AG08396 (cell line): Measurements from ENCODE around the gene PIP5K1B.

Experiments
- DNase-seq: peaks from one replicate; pipeline ENCODE4 v3.0.0; 2012; ENCODE audit warnings: low spot score, mixed read lengths

Gene PIP5K1B

GRCh38 chr9:68777070-68777763, 72.2 kb downstream of the PIP5K1B start:
- DNase-seq: no peak

GRCh38 chr9:68778635-68779034, 73.6 kb downstream of the PIP5K1B start:
- no peak for DNase-seq

- peak; percentile 96 for DNase-seq
Measured at GRCh38 chr9:68779558-68780379, 74.7 kb downstream of the PIP5K1B start.

- DNase-seq: no peak
Measured at GRCh38 chr9:68780380-68780712, 75.3 kb downstream of the PIP5K1B start.

- no peak for DNase-seq
Measured at GRCh38 chr9:68780720-68781119, 75.7 kb downstream of the PIP5K1B start.

- DNase-seq: no peak
Measured at GRCh38 chr9:68781928-68782327, 76.9 kb downstream of the PIP5K1B start.

GRCh38 chr9:68782546-68782945, 77.5 kb downstream of the PIP5K1B start:
- no peak for DNase-seq

GRCh38 chr9:68785965-68786364, 80.9 kb downstream of the PIP5K1B start:
- DNase-seq: no peak

GRCh38 chr9:68791169-68791568, 86.1 kb downstream of the PIP5K1B start:
- no peak for DNase-seq

- DNase-seq: no peak
Measured at GRCh38 chr9:68793605-68794343, 88.7 kb downstream of the PIP5K1B start.

- DNase-seq: no peak
Measured at GRCh38 chr9:68794898-68795297, 89.9 kb downstream of the PIP5K1B start.

GRCh38 chr9:68795411-68795810, 90.4 kb downstream of the PIP5K1B start:
- DNase-seq: no peak

GRCh38 chr9:68797116-68797515, 92.1 kb downstream of the PIP5K1B start:
- DNase-seq: no peak

- no peak for DNase-seq
Measured at GRCh38 chr9:68798423-68798822, 93.4 kb downstream of the PIP5K1B start.

GRCh38 chr9:68800836-68801235, 95.8 kb downstream of the PIP5K1B start:
- no peak for DNase-seq

GRCh38 chr9:68802525-68803015, 97.5 kb downstream of the PIP5K1B start:
- DNase-seq: no peak

- DNase-seq: no peak
Measured at GRCh38 chr9:68804911-68805889, 100.2 kb downstream of the PIP5K1B start.

- DNase-seq: no peak
Measured at GRCh38 chr9:68805890-68806517, 101.0 kb downstream of the PIP5K1B start.

- no peak for DNase-seq
Measured at GRCh38 chr9:68808338-68808890, 103.4 kb downstream of the PIP5K1B start.

GRCh38 chr9:68817079-68817875, 112.2 kb downstream of the PIP5K1B start:
- no peak for DNase-seq
